ENCODE measurements around the gene ZNF576. TPM values are rescaled to one million over a fixed set of nuclear protein-coding genes. Genes with fewer than 3 reads are reported as not detected.
A peak's percentile ranks its signal among the peaks of the same experiment; 100 is the strongest.
"Not testable (repeated sequence)": the region's sequence is repeated elsewhere in the genome, so short reads cannot be mapped to it uniquely, and the experiment has no call there.

Gene ZNF576
- polyA plus RNA-seq, 5 donors, result 10.0 to 14.4 (median 10.6) TPM

- no peak for DNase-seq
Measured at GRCh38 chr19:43597876-43598275, 1.5 kb downstream of the ZNF576 start.

- DNase-seq, result no peak
Measured at GRCh38 chr19:43598445-43599240, 2.2 kb downstream of the ZNF576 start.

GRCh38 chr19:43599635-43600295 is 3.4 kb downstream of the ZNF576 start:
- no peak for DNase-seq

GRCh38 chr19:43600326-43600725 is 3.9 kb downstream of the ZNF576 start:
- DNase-seq, result not testable (repeated sequence)

- no peak for DNase-seq
Measured at GRCh38 chr19:43605875-43606568, 9.6 kb downstream of the ZNF576 start.

- DNase-seq, result no peak
Measured at GRCh38 chr19:43606569-43607229, 10.3 kb downstream of the ZNF576 start.

DNA sequence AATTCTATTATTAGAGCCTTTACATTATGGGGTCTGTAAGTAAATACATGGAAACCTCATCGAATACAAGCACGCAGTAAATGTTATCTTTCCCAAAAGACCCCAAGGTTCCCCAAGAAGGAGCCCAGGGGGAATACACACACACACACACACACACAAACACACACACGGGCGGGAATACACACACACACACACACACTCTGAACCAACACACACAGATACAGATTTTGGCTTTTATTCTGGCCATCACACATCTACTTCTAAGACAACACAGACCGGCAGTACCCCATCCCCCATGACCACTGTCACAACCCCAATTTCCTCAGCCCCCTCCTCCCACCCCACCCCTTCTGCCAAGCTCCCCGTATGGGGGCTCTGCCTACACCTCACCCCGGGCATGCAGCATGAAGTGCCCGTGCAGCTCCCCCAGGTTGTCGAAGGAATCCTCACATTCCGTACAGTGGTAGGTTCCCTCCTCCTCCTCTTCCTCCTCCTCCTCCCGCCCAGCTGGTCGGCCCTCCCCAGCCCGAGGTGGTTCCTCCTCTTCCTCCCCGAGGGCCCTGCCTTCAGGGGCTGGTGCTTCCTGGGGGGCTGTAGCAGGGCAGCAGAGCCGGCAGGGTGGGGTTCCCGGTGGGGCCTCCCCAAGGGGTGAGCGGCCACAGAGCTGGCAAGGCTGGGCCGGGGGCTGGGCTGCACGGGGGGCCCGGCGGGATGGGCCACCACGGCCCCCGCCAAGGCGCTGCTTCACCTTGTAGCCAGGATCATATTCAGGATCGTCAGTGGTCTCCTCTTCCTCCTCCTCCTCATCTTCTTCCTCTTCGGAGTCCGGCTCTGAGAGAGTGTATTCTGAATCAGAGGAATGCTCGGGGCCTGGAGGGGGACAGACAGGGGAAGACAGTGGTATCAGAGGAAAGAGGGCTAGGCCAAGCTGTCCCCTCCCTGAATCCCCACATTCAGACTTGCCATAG is 11.1 kb downstream of the ZNF576 start:
- DNase-seq, result no peak

- DNase-seq, result no peak
Measured at GRCh38 chr19:43609872-43610271, 13.5 kb downstream of the ZNF576 start.

DNA sequence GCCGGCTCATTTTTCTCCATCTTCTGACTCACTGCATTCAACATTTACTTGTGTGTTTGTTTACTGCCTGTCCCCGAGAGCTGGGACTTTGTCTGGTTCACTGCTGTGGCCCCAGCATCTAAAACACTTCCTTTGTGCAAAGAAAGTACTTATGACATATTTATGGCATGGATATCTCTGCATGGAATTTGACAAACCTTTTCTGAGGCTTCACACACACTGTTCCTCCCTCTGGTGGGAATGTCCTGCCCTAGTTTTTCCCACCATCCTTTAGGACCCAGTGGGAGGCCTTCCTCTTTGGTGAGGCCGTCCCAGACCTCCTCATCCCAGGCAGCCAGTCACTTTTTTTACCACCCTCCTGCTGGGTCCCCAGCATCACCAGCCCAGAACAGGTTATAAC is 14.1 kb downstream of the ZNF576 start:
- no peak for DNase-seq

DNA sequence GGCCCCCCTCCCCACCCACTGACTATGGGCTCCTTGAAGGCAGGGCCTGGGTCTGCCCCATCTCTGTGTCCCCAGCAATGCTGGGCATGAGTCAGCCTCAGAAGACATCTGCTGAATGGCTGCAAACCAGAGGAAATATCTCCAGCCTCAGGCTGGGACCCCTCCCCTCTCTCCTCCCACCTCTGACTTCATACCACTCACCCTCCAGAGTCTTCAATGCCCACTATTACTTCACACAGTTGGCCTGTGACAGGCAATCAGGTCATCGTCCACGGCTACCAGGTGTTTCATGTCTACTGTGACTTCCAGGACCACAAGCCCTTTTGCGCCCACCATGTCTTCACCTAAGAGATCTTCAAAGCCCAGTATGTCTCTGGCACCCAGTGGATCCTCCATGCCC is 15.4 kb downstream of the ZNF576 start, which contains the start of gene SRRM5:
SRRM5 (plus strand) TSS at position 301 of the 400 bp plus-strand sequence; CDS start at position 335, 34 bp downstream.
- DNase-seq, result no peak

- DNase-seq, result no peak
Measured at GRCh38 chr19:43612374-43612773, 16.0 kb downstream of the ZNF576 start.

- DNase-seq, result no peak
Measured at GRCh38 chr19:43616306-43616705, 19.9 kb downstream of the ZNF576 start.

DNA sequence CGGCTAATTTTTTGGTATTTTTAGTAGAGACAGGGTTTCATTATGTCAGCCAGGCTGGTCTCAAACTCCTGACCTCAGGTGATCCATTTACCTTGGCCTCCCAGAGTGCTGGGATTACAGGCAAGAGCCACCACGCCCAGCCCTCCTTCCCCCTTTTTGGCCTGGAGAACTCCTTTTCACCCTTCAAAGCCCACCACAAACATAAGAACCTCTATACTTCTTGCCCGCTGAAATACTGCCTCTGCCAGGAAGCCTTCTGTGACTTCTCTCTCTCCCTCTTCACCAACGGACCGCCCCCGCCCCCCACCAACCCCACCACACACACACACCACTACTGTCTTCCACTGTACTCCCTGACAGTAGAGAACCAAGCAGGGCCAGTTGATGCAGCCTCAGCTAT is 20.6 kb downstream of the ZNF576 start:
- no peak for DNase-seq

- no peak for DNase-seq
Measured at GRCh38 chr19:43618921-43619261, 22.5 kb downstream of the ZNF576 start.

DNA sequence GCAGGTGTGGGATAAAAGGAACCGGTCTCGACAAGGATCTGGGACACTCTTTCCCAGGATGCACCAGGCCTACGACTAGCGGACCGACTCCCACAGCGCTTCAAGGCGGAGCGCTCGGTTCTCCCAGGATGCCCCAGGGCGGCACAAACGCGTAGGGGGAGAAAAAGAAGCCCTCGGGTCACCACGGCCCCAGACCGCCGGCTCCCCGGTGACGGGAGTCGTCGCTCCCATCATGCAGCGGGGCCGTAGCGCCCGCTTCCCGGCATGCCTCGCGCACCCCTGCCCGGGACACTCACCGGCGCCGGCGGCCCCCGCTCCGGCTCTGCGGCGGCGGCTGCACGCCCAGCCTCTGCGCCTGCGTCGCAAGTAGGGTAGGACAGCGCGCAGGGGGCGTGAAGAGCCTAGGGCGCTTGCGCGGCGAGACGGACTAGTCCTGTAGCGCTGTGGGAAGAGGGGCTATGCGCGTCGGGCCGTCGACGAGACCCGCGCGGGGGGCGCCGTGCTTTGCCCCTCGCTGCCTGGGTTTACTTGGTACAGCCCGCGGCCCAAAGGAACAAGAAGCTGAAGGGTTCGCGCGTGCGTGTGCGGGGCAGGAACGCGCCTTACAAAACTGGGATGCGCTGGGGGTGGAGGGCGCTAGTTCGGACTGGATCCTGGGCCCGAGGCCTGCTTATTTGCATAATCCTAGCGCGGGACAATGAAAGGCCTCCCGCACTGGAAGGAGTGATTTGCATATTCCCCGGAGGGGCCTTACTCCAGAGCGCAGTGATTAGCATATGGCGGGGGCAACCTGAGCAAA is 23.1 kb downstream of the ZNF576 start, which contains the start of gene ZNF428:
ZNF428 (minus strand) TSS at position 368 of the 799 bp plus-strand sequence. CDS start 5,325 bp downstream, outside the sequence.
- peak; percentile 91 to 92 for DNase-seq

DNA sequence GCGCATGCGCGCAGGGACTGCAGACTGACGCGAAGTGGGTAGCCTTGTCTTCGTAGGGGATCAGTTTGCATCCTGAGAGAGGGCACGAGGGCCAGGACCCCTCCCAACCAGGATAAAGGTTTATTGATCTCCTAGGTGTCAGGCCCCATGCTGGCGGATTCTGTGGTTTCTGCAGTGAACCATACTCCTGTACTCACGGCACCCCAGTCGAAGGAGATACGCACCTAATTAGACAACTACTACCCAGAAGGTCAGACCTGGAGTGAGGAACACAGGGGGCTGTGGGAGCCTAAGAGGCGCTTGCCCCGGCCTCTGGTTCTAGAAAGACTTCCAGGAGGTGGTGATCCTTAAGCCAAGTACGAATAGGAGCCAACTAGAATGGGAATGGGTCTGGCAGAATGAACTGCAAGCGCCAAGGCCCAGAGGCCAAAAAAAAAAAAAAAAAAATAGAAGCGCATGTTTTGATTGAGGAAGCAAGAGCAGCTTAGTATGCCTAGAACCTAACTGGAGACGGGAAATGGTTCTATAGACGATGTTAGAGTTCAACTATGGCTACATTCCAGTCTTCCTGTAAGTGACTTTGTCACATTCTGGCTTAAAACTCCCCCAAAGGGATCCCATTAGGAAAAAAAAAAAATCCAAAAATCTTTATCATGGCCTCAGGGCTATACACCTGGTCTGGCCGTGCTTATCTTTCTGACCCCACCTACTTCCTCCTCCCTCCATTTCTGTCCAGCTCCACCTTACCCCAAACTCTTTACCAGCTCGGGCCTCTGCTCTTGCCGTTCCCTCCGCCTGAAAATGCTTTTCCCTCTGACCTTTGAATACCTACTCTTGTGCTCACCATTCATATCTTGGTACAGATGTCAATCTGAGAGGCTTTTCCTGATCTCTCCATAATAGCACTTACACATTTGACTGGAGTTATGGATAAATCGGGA is 23.9 kb downstream of the ZNF576 start:
- DNase-seq, result no peak

- no peak for DNase-seq
Measured at GRCh38 chr19:43622070-43622469, 25.7 kb downstream of the ZNF576 start.

DNA sequence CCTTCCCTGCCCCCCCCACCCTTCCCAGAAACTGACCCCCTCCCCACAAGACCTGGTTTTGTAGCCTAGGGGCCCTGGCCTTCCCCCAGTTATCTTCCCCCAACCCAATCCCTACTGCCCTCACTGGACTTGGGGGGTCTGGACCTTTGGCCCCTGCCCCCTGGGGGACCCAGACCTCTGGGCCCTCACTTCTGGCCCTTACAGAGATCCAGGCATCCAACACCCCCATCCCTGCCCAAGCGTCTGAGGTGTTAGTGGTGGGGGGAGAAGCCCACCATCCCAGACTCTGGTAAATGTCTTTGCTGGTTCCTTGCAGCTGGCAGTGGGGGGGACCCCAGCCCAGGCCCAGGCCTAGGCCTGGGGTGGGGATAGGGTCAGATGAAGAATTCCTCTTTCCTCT is 26.6 kb downstream of the ZNF576 start:
- DNase-seq, result no peak
